IMR-90 (cell line): ENCODE results near the gene CHTF8. TPM values are rescaled to one million over a fixed set of nuclear protein-coding genes. Genes with fewer than 3 reads are reported as not detected.

Experiments used
- ATAC-seq: fragments of 200-7000 bp; cut with Tn5 transposase; 2 replicates; pipeline ENCODE4 v1.9.1; 2020; ENCODE audit warnings: low read depth, mild to moderate bottlenecking, moderate library complexity
- BruUV-seq: library from RNA; stranded (reverse); fragments of 400-500 nt; replicated peaks from 2 replicates; lab custom pipeline; 2021; lab: Mats Ljungman, UMichigan
- CTCF ChIA-PET: fragments of 300-600 bp; formaldehyde crosslinking; extraction: SDS; loops from one replicate; lab custom pipeline; 2021; ENCODE audit warnings: antibody characterized with exemption; lab: Yijun Ruan, JAX
- POLR2A ChIA-PET: fragments of 300-600 bp; sonication (Branson Sonifier 250); formaldehyde crosslinking; loops from one replicate; lab custom pipeline; 2022; ENCODE audit warnings: antibody characterized with exemption; ENCODE audit not compliant: unreplicated experiment; lab: Charles Lee
- DNase-seq: peaks from one replicate; pipeline ENCODE4 v3.0.0; 2013
- H2AFZ ChIP-seq: replicated peaks from 2 replicates; pipeline ENCODE3; 2013; ENCODE audit warnings: low read length, mild to moderate bottlenecking; ENCODE audit not compliant: poor library complexity
- H2AK5ac ChIP-seq: 2 replicates; pipeline ENCODE4 v1.6.1; 2013; ENCODE audit warnings: low read depth, low read length, inconsistent platforms
- H2AK9ac ChIP-seq: replicated peaks from 2 replicates; pipeline ENCODE3; 2013; ENCODE audit warnings: mild to moderate bottlenecking, low read depth, low read length, moderate library complexity; ENCODE audit not compliant: poor library complexity
- H2BK120ac ChIP-seq: 2 replicates; pipeline ENCODE4 v1.6.1; 2013; ENCODE audit warnings: low read depth, low read length, inconsistent platforms
- H2BK15ac ChIP-seq: 3 replicates; pipeline ENCODE4 v1.6.1; 2013; ENCODE audit warnings: low read depth, low read length, inconsistent platforms
- H2BK20ac ChIP-seq: 2 replicates; pipeline ENCODE4 v1.6.1; 2013; ENCODE audit warnings: low read depth, mild to moderate bottlenecking, inconsistent platforms, low read length, moderate library complexity
- H2BK5ac ChIP-seq: 2 replicates; pipeline ENCODE4 v1.6.1; 2013; ENCODE audit warnings: mild to moderate bottlenecking, low read depth, low read length, inconsistent platforms; ENCODE audit not compliant: poor library complexity, severe bottlenecking
- H3K14ac ChIP-seq: replicated peaks from 2 replicates; pipeline ENCODE4 v1.6.1; 2013; ENCODE audit warnings: low read depth, low read length, inconsistent platforms
- H3K18ac ChIP-seq: 2 replicates; pipeline ENCODE4 v1.6.1; 2013; ENCODE audit warnings: low read depth, low read length, control low read depth
- H3K23ac ChIP-seq: 2 replicates; pipeline ENCODE4 v1.6.1; 2013; ENCODE audit warnings: low read depth, low read length, inconsistent platforms
- H3K27ac ChIP-seq: 2 replicates; pipeline ENCODE4 v1.5.1; 2013; ENCODE audit warnings: mild to moderate bottlenecking, control low read depth, low read length; ENCODE audit not compliant: insufficient read depth
- H3K27me3 ChIP-seq: 2 replicates; pipeline ENCODE4 v1.6.1; 2013; ENCODE audit warnings: low read length; ENCODE audit not compliant: control insufficient read depth, insufficient read depth
- H3K36me3 ChIP-seq: 2 replicates; pipeline ENCODE4 v1.6.1; 2013; ENCODE audit warnings: low read length, mixed read lengths; ENCODE audit not compliant: control insufficient read depth, insufficient read depth
- H3K4ac ChIP-seq: 2 replicates; pipeline ENCODE4 v1.6.1; 2013; ENCODE audit warnings: low read depth, low read length, inconsistent platforms
- H3K4me1 ChIP-seq: 2 replicates; pipeline ENCODE4 v1.6.1; 2013; ENCODE audit warnings: low read length, mixed read lengths; ENCODE audit not compliant: control insufficient read depth, insufficient read depth
- H3K4me2 ChIP-seq: 2 replicates; pipeline ENCODE4 v1.6.1; 2013; ENCODE audit warnings: low read depth, mild to moderate bottlenecking, control low read depth, low read length, moderate library complexity
- H3K4me3 ChIP-seq: 2 replicates; pipeline ENCODE4 v1.5.1; 2013; ENCODE audit warnings: low read depth, mild to moderate bottlenecking, control low read depth, low read length, moderate library complexity; ENCODE audit not compliant: insufficient read depth
- H3K56ac ChIP-seq: 2 replicates; pipeline ENCODE4 v1.6.1; 2013; ENCODE audit warnings: low read length, inconsistent platforms; ENCODE audit not compliant: insufficient read depth; ENCODE audit errors: extremely low read depth
- H3K79me1 ChIP-seq, 2 experiments: 2 replicates each; pipeline ENCODE4 v1.6.1; 2013; ENCODE audit warnings: low read length in 2 of 2, inconsistent platforms in 1 of 2, low read depth in 1 of 2
- H3K9ac ChIP-seq: 2 replicates; pipeline ENCODE4 v1.6.1; 2013; ENCODE audit warnings: low read depth, low read length, control low read depth
- H3K9me1 ChIP-seq: 2 replicates; pipeline ENCODE4 v1.6.1; 2013; ENCODE audit warnings: low read length, inconsistent platforms; ENCODE audit not compliant: insufficient read depth
- H3K9me3 ChIP-seq: 2 replicates; pipeline ENCODE4 v1.6.1; 2013; ENCODE audit warnings: low read length; ENCODE audit not compliant: control insufficient read depth, insufficient read depth
- H4K20me1 ChIP-seq: 2 replicates; pipeline ENCODE4 v1.6.1; 2013; ENCODE audit warnings: low read length, inconsistent platforms; ENCODE audit not compliant: insufficient read depth
- H4K5ac ChIP-seq: 2 replicates; pipeline ENCODE4 v1.6.1; 2013; ENCODE audit warnings: mild to moderate bottlenecking, low read depth, low read length, control low read depth
- H4K8ac ChIP-seq, 2 experiments: 2 replicates each; pipeline ENCODE4 v1.6.1; 2013; ENCODE audit warnings: low read depth in 2 of 2, low read length in 2 of 2, control low read depth in 1 of 2, inconsistent platforms in 1 of 2
- H4K91ac ChIP-seq: 2 replicates; pipeline ENCODE4 v1.6.1; 2013; ENCODE audit warnings: low read depth, low read length, inconsistent platforms; ENCODE audit not compliant: insufficient read depth
- CEBPB ChIP-seq: IDR thresholded peaks from 2 replicates; pipeline ENCODE4 v1.6.1; 2012; ENCODE audit warnings: low read depth, low read length, improper control_type of control experiment
- WGBS, 2 experiments: methylation state at CpG; one replicate each; pipeline versions ENCODE4 v1.1.5 to v1.1.7; 2013; ENCODE audit warnings: missing lambda C conversion rate in 2 of 2; ENCODE audit not compliant: insufficient read length in 1 of 2; ENCODE audit errors: extremely low coverage in 2 of 2; 5-methylcytosine and 5-hydroxymethylcytosine counted together
- dilution Hi-C: fragments of 300-500 bp; cut with HindIII; formaldehyde crosslinking; loops from one replicate; pipeline ENCODE4 v1.14.3; 2018; ENCODE audit warnings: low sequenced_read_pairs; ENCODE audit not compliant: unreplicated experiment
- in situ Hi-C: fragments of 300-500 bp; cut with MboI; formaldehyde crosslinking; loops from 3 replicates; pipeline ENCODE4 v1.14.3; 2019; ENCODE audit warnings: low sequenced_read_pairs, inconsistent platforms, mixed read lengths
- intact Hi-C: fragments of 100-400 bp; cut with micrococcal nuclease; formaldehyde crosslinking; loops from 2 replicates; pipeline ENCODE4 v1.10.0; 2022
- polyA plus RNA-seq, 3 experiments: library from polyadenylated mRNA; depleted of rRNA; stranded (reverse); fragments of >200 nt; gene quantifications; 2 replicates each; pipeline ENCODE4 v1.2.3, GENCODE V29; 2012; ENCODE audit warnings: low replicate concordance in 1 of 3
- total RNA-seq: library from RNA; depleted of rRNA; stranded (reverse); fragments of >200 nt; gene quantifications from 2 replicates; pipeline ENCODE4 v1.2.3, GENCODE V29; 2012
- TF ChIP-seq, protein P1 (sequence below): fragments of 150-350 bp; IDR thresholded peaks from 2 replicates; pipeline ENCODE4 v1.6.1; 2016; ENCODE audit warnings: low read depth, mild to moderate bottlenecking, low read length, moderate library complexity, borderline replicate concordance

Gene CHTF8
- total and polyA plus RNA-seq, 2 of the 4 experiments (the other 2 are of a cell fraction), result 47.1 to 122 TPM

DNA sequence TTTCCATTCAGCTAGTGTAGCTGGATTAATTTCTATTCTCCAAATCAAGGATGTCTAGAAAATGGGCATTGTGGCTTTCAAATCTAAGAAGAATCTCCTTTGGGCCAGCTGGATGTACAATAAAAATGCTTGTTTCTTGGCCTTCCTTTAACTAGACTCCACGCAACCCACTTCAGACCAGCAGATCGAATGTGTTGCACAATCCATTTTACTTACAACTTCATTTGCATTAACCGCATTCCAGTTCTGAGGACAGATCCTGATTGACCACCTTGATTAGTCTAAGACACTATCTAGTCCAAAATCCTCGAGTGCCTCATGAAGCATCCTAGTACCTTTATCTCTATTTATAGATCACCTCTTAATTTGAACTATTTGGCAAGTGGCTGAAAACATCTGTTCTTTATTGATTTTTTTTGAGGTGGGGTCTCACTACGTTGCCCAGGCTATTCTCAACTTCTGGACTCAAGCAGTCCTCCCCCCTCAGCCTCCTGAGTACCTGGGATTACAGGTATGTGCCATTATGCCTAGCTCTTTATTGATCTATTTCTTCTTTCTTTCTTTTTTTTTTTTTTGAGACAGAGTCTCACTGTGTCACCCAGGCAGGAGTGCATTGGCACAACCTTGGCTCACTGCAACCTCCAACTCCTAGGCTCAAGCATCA is 47.2 kb downstream of the CHTF8 start:
- Histone ChIP-seq H3K9ac (no peak overlapping the region), H2BK15ac (no peak overlapping the region), H3K18ac (no peak overlapping the region), H4K8ac (no peak overlapping the region), H2BK20ac (no peak overlapping the region), H3K79me1 (no peaks in the 10 kb centered on the region), H2BK120ac (no peak overlapping the region), H2AK5ac (no peak overlapping the region), H4K20me1 (no peaks in the 10 kb centered on the region), H3K27me3 (no peaks in the 10 kb centered on the region), H2AFZ (no peak overlapping the region), H3K14ac (no peak overlapping the region), H3K4me3 (no peak overlapping the region), H3K56ac (no peak overlapping the region), H2AK9ac (no peak overlapping the region), H3K4me1 (peaks cover 10% of the 10 kb centered on the region), H4K91ac (no peak overlapping the region), H3K36me3 (no peaks in the 10 kb centered on the region), H3K4ac (no peak overlapping the region), H3K9me1 (peaks cover 10% of the 10 kb centered on the region), H3K4me2 (no peak overlapping the region), H3K23ac (no peak overlapping the region), H4K5ac (no peak overlapping the region), H3K9me3 (no peaks in the 10 kb centered on the region), H3K27ac (no peak overlapping the region), H2BK5ac (no peak overlapping the region)
- ATAC-seq, result no peak
- dilution Hi-C loops (no loop called here), intact Hi-C loops (no loop called here), in situ Hi-C loops (no loop called here)
- ChIA-PET CTCF (no interaction called here), POLR2A (no interaction called here)
- BruUV-seq, result no TSS peak
- 94% methylated on average over 2 of the region's 5 CpGs; no CpG with 5 or more reads in 1 of the 2 experiments for WGBS, 2 experiments
- no peak for DNase-seq
- TF ChIP-seq, protein P1, sequence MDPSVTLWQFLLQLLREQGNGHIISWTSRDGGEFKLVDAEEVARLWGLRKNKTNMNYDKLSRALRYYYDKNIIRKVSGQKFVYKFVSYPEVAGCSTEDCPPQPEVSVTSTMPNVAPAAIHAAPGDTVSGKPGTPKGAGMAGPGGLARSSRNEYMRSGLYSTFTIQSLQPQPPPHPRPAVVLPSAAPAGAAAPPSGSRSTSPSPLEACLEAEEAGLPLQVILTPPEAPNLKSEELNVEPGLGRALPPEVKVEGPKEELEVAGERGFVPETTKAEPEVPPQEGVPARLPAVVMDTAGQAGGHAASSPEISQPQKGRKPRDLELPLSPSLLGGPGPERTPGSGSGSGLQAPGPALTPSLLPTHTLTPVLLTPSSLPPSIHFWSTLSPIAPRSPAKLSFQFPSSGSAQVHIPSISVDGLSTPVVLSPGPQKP, result no peak
- peak; percentile 71 for TF ChIP-seq CEBPB
